ENCODE measurements around the gene TBC1D14.

DNA sequence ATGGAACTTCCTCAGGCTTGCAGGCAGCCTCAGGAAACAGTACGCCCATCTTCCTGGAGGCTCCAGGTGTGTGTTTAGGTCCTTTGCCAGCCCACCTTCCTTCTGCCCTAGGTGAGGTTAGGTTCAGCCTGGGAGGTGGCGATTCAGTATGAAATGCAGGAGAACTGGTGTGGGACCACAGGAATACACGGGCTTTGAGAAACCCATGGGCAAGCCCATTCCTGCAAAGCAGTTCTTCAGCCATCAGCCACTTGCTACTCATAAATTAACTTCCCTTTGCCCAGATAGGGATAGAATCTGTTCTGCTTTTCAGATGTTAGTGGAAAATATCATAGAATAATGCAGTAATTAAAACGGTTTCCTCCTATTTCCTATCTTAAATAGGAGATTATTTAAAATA is 32.2 kb downstream of the TBC1D14 start:
- TF ChIP-seq, protein P1, sequence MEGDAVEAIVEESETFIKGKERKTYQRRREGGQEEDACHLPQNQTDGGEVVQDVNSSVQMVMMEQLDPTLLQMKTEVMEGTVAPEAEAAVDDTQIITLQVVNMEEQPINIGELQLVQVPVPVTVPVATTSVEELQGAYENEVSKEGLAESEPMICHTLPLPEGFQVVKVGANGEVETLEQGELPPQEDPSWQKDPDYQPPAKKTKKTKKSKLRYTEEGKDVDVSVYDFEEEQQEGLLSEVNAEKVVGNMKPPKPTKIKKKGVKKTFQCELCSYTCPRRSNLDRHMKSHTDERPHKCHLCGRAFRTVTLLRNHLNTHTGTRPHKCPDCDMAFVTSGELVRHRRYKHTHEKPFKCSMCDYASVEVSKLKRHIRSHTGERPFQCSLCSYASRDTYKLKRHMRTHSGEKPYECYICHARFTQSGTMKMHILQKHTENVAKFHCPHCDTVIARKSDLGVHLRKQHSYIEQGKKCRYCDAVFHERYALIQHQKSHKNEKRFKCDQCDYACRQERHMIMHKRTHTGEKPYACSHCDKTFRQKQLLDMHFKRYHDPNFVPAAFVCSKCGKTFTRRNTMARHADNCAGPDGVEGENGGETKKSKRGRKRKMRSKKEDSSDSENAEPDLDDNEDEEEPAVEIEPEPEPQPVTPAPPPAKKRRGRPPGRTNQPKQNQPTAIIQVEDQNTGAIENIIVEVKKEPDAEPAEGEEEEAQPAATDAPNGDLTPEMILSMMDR (IDR thresholded peaks at IDR 0.05) = no peak
- TF ChIP-seq POLR2A (IDR thresholded peaks at IDR 0.05) = no peak
